Colon (tissue), 2 donors: ENCODE results near the gene ASGR2.

ENCODE experiments used
- FAIRE-seq: peaks from 2 replicates; lab custom pipeline; 2012; peaks lifted over from hg19 to GRCh38; lab: Jason Lieb, UNC
- donor health status: control.
- donor health status: control.

ASGR2 gene

DNA sequence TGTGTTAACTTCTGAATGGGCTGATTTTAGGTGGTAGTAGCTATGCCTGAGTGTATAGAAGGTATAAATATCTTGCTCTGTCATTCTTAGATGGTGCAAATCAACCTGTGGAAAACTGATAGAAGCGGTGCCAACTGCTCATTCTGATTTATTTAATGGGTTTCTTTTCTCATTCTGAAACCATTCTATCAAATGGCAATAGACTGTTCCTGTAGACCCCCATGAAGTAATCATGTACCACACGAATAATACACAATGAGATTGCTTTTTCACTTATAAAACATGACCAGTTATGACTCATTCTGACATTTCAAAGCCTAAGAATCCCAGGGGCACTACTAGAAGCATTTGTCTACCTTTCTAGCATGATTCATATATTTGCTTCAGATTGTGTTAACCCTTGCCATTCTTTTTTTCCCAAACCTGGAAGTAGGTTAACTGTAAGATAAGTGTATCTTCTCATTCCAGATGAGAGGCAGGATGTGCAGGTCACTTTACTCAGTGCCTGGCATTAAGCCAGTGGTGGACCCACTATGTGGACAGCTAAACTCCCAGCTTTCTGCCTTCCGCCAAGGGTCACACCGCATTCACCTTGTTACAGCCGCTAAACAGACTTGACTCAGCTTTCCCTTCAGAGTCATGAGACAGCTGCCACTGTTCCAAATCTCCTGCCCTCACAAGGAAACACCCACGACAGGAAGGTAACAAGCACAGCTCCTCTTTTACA lies 54.3 kb downstream of the ASGR2 start:
- no peak for FAIRE-seq

DNA sequence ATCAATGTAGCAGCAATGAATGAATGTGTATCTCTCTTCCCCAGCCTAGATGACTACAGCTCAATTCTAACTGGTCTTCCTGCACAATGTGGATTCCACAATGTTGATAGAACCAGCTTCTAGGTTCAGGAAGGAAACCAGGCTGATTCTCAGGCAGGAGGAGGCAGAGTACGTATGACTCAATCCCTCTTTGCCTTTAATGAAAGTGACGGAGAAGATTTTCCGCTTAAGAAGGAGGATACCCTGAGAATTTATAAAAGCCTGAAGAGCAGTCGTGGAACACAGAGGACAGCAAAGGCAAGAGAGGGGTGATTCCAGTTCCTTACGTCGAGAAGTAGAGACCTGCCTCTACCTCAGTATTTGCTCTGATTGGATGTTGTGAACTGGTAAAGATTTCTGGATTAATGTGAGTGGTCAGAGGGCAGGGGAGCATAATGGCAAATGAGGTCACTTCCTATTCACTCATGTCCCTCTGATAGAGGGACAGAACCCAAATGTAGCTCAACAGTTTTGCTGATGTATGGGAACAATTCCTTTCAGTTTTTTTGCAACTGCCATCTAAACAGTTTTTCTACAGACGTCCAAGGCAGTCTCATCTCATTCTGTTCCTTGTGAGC lies 55.7 kb downstream of the ASGR2 start:
- FAIRE-seq, result no peak

DNA sequence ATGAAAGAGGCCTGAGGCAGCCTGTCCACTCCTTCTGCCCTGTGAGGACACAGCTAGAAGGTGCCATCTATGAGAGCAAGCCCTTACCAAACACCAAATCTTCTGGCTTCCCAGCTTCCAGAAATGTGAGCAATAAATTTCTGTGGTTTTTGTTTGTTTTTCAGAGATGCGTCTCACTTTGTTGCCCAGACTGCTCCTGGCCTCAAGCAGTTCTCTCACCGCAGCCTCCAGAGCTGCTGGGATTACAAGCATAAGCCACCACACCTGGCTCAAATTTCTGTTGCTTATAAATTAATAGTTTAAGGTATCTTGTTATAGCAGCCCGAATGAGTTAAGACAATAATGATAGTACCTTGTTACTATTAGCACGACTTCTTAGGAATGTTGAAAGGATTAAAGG lies 58.2 kb downstream of the ASGR2 start:
- FAIRE-seq, result no peak
